Heart left ventricle (tissue), 16 donors: ENCODE measurements around the gene LMF1. TPM values are rescaled to one million over a fixed set of nuclear protein-coding genes. Genes with fewer than 3 reads are reported as not detected.

Experiments
- ATAC-seq, 4 donors: fragments of 200-7000 bp; cut with Tn5 transposase; one replicate each; pipeline ENCODE4 v1.9.1; 2020 to 2022; ENCODE audit warnings: moderate library complexity in 4 of 4, mild to moderate bottlenecking in 3 of 4, moderate number of reproducible peaks in 1 of 4
- DNase-seq, 5 donors: peaks; one replicate each; pipeline ENCODE4 v3.0.0-alpha.2; 2020
- H3K27ac ChIP-seq, 12 donors: fragments of 200-600 bp; sonication (generic) in 4 of 12; one replicate each; pipeline versions ENCODE4 v1.5.0 to v1.8.0; 2016 to 2022; ENCODE audit warnings: mild to moderate bottlenecking in 2 of 12
- H3K27me3 ChIP-seq, 9 donors: fragments of 200-600 bp; sonication (generic) in 2 of 9; one replicate each; pipeline versions ENCODE4 v1.5.1 to v1.8.0; 2016 to 2022; ENCODE audit warnings: mild to moderate bottlenecking in 3 of 9
- H3K36me3 ChIP-seq, 9 donors: fragments of 200-600 bp; sonication (generic) in 2 of 9; one replicate each; pipeline versions ENCODE4 v1.5.0 to v1.8.0; 2018 to 2022; ENCODE audit warnings: mild to moderate bottlenecking in 2 of 9
- H3K4me1 ChIP-seq, 12 donors: fragments of 200-600 bp; sonication (generic) in 4 of 12; one replicate each; pipeline versions ENCODE4 v1.5.0 to v1.8.0; 2016 to 2022; ENCODE audit warnings: mild to moderate bottlenecking in 3 of 12
- H3K4me3 ChIP-seq, 12 donors: fragments of 200-600 bp; sonication (generic) in 4 of 12; one replicate each; pipeline versions ENCODE4 v1.5.0 to v1.8.0; 2017 to 2022; ENCODE audit warnings: mild to moderate bottlenecking in 9 of 12, moderate library complexity in 4 of 12
- H3K9me3 ChIP-seq, 12 donors: fragments of 200-600 bp; sonication (generic) in 4 of 12; one replicate each; pipeline versions ENCODE4 v1.5.0 to v1.8.0; 2016 to 2022; ENCODE audit warnings: mild to moderate bottlenecking in 1 of 12
- CTCF ChIP-seq, 12 donors: fragments of 200-600 bp; sonication (generic) in 4 of 12; IDR thresholded peaks; one replicate each; pipeline versions ENCODE4 v1.5.0 to v1.8.0; 2018 to 2022; ENCODE audit warnings: antibody characterized with exemption in 12 of 12, mild to moderate bottlenecking in 5 of 12
- POLR2A ChIP-seq, 2 donors: fragments of 450-650 bp; IDR thresholded peaks; one replicate each; pipeline ENCODE4 v1.6.1; 2017; ENCODE audit warnings: antibody characterized with exemption in 2 of 2, mild to moderate bottlenecking in 2 of 2, moderate library complexity in 2 of 2
- WGBS, 4 donors: extraction: QIAGEN DNeasy Blood & Tissue Kit in 2 of 4; methylation state at CpG; one replicate each; pipeline versions ENCODE4 v1.1.5 to v1.1.7; 2013 to 2018; 5-methylcytosine and 5-hydroxymethylcytosine counted together
- intact Hi-C, 10 donors: fragments of 100-400 bp; cut with DNase I; formaldehyde crosslinking; loops; one replicate each; pipeline versions ENCODE4 v1.11.1 to v1.14.2; 2022
- polyA plus RNA-seq, 2 donors: library from polyadenylated mRNA; stranded (reverse); fragments of 200-250 nt; gene quantifications; one replicate each; pipeline ENCODE4 v1.2.3, GENCODE V29; 2013
- total RNA-seq, 9 donors: library from RNA; depleted of rRNA in 2 of 9; stranded (reverse); fragments of >200 nt in 2 of 9; fragmentation: NEBNext Ultra II Directional in 3 of 9; extraction: Animal tissue kit (Norgen Biotek cat#: 25700) in 3 of 9; gene quantifications; one replicate each; pipeline versions ENCODE4 v1.1.0 to v1.2.4, GENCODE V29; 2016 to 2023
- donor health status: ischemic (EF 13 %, LVEDD 7.1; RV severe dilation, severe dysfunction).
- donor health status: healthy with polysubstance abuse.
- donor health status: DM: no; HTN: yes; CAD: no.
- donor health status: DM: no; HTN: no; CAD: no.
- donor health status: ischemic (EF 25% LVEDD 6.9; RV normal size, moderate dysfunction).
- donor health status: ischemic (EF 25% LVEDD 5.7; RV mildly dilated, moderate dysfunction).
- donor health status: healthy.
- donor health status: DM: yes; HTN: yes; CAD: no.
- donor health status: ischemic (EF 35%, LVEDD 5.7; RV mildly dilated, moderate dysfunction).
- donor health status: nonischemic (EF 11% LVEDD 7.7; RV severe dilation, severe dysfunction).
- donor health status: DM: yes; HTN: yes; CAD: no.
- donor health status: PGD.
- donor health status: ischemic (EF 29% LVEDD 5.4; RV normal size, mild dysfunction).
- donor health status: nonischemic (EF 23%, LVEDD 6.1; RV moderate dilation, normal function).

The LMF1 gene
- total and polyA plus RNA-seq, 11 donors, result 4.3 to 19.2 (median 7.1) TPM

DNA sequence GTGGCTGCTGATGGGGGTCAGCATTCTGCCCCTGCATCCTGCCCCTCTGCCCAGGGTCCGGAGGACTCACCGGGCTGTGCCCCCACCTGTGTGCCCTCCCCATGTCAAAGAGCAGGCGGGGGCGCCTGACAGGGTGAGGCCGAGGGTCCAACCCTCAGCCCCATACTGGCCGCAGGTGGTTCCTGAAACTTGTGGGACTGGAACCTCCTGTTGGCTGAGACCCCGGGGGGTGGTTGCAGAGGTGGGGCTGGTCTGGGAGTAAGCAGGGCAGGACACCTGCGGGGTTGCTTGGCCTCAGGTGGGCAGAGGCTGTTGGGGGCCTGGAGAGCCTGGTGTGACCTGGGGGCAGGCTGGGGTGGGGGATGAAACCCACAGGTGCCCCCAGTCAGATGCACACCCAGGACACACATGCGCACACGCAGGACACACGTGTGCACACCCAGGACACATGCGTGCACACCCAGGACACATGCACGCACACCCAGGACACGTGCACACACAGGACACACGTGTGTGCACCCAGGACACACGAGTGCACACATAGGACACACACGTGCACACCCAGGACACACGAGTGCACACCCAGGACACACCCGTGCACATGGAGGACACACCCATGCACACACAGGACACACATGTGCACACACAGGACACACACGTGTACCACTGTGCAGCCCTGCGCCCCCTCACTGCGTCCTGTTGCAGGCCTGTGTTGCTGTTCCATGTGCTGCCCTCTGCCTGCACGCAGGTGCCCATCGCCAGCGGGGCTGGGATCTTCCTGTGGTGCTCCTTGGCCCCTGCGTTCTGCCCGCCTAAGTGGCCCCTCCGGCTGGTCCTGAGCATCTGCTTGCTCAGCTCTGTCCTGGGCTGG, 42.2 kb upstream of the LMF1 start:
- intact Hi-C loops, result no loop called here
- H3K27ac ChIP-seq, result no peak overlapping the region
- ATAC-seq (no peak), DNase-seq (no peak)
- H3K27me3 ChIP-seq, result peaks cover 0 to 25% (median 0%) of the 10 kb centered on the region in 9 donors
- WGBS, 4 donors, result 78 to 92% (median 88%) methylated on average over 18 to 28 of the region's 28 CpGs
- no peaks in the 10 kb centered on the region for H3K36me3 ChIP-seq
- no peaks in the 10 kb centered on the region for H3K9me3 ChIP-seq
- no peak for TF ChIP-seq CTCF (IDR thresholded peaks at IDR 0.05)
- TF ChIP-seq POLR2A (IDR thresholded peaks at IDR 0.05), result no peak
- no peak overlapping the region for H3K4me3 ChIP-seq
- H3K4me1 ChIP-seq, result peaks cover 0 to 9% (median 0%) of the 10 kb centered on the region in 12 donors

GRCh38 chr16:1012135-1012534, 41.4 kb upstream of the LMF1 start:
- H3K27me3 ChIP-seq, result peaks cover 0 to 33% (median 0%) of the 10 kb centered on the region in 9 donors
- H3K27ac ChIP-seq, result no peak overlapping the region
- DNase-seq (no peak), ATAC-seq (no peak)
- H3K4me1 ChIP-seq, result peaks cover 0 to 9% (median 0%) of the 10 kb centered on the region in 12 donors
- no peaks in the 10 kb centered on the region for H3K36me3 ChIP-seq
- 82 to 88% (median 87%) methylated on average over 13 to 19 of the region's 19 CpGs for WGBS, 4 donors
- TF ChIP-seq POLR2A (IDR thresholded peaks at IDR 0.05), result no peak
- H3K4me3 ChIP-seq, result no peak overlapping the region
- H3K9me3 ChIP-seq, result no peaks in the 10 kb centered on the region
- intact Hi-C loops, result no loop called here

- H3K27me3 ChIP-seq, result peaks cover 0 to 36% (median 0%) of the 10 kb centered on the region in 9 donors
- DNase-seq (no peak), ATAC-seq (no peak)
- WGBS, 4 donors, result 71 to 85% (median 80%) methylated on average over 35 to 37 of the region's 37 CpGs
- no peak overlapping the region for H3K27ac ChIP-seq
- H3K4me1 ChIP-seq, result peaks cover 0 to 9% (median 0%) of the 10 kb centered on the region in 12 donors
- intact Hi-C loops, result no loop called here
- H3K36me3 ChIP-seq, result no peaks in the 10 kb centered on the region
- TF ChIP-seq CTCF (IDR thresholded peaks at IDR 0.05) (no peak), POLR2A (IDR thresholded peaks at IDR 0.05) (no peak)
- H3K9me3 ChIP-seq, result no peaks in the 10 kb centered on the region
- H3K4me3 ChIP-seq, result no peak overlapping the region
These were observed 40.7 kb upstream of the LMF1 start for GRCh38 chr16:1011316-1012082.

DNA sequence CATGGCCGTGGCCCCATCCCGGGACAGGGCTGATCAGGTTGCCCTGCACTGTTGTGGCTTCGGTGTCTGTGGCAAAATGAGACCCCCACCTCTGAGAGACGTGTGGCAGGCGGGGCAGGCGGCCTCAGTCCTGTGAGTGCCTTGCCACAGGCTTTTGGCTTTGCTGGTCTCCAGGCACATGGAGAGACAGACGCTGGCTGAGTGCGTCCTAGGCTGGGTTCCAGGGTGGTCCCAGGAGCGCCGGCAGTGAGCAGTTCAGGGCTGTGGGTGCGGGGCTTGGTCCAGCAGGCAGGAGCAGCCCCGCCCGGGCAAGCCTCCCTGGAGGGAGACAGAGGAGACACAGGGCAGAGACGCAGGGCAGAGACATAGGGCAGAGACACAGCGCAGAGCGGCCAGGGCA, 40.0 kb upstream of the LMF1 start:
- WGBS, 4 donors, result 70 to 80% (median 76%) methylated on average over 15 to 16 of the region's 16 CpGs
- Histone ChIP-seq H3K27me3 (peaks cover 0 to 36% (median 0%) of the 10 kb centered on the region in 9 donors), H3K27ac (no peak overlapping the region), H3K4me3 (no peak overlapping the region), H3K9me3 (no peaks in the 10 kb centered on the region), H3K4me1 (peaks cover 0 to 9% (median 0%) of the 10 kb centered on the region in 12 donors), H3K36me3 (no peaks in the 10 kb centered on the region)
- intact Hi-C loops, result no loop called here
- no peak for TF ChIP-seq CTCF (IDR thresholded peaks at IDR 0.05)
- no peak for TF ChIP-seq POLR2A (IDR thresholded peaks at IDR 0.05)
- DNase-seq, result no peak
- no peak for ATAC-seq
